LNCAP (cell line): Measurements from ENCODE around the gene SIAH2.

Experiments used
- CTCF ChIP-seq: fragments of 450-650 bp; IDR thresholded peaks from 2 replicates; pipeline ENCODE4 v1.5.1; 2017; ENCODE audit warnings: mild to moderate bottlenecking

SIAH2 gene

GRCh38 chr3:150736316-150736719 is 26.7 kb downstream of the SIAH2 start:
- TF ChIP-seq CTCF = no peak

- no peak for TF ChIP-seq CTCF
These were observed 28.2 kb downstream of the SIAH2 start for GRCh38 chr3:150734795-150735119.

- no peak for TF ChIP-seq CTCF
These were observed 28.8 kb downstream of the SIAH2 start for GRCh38 chr3:150733936-150734794.

- TF ChIP-seq CTCF = no peak
These were observed 29.5 kb downstream of the SIAH2 start for GRCh38 chr3:150733373-150733935.

GRCh38 chr3:150729682-150730360 is 33.1 kb downstream of the SIAH2 start:
- no peak for TF ChIP-seq CTCF

GRCh38 chr3:150727653-150728502 is 35.1 kb downstream of the SIAH2 start:
- no peak for TF ChIP-seq CTCF

GRCh38 chr3:150725548-150725947 is 37.4 kb downstream of the SIAH2 start:
- TF ChIP-seq CTCF = no peak
